Stimulated activated CD8-positive, alpha-beta memory T cell treated with anti-CD3 and anti-CD28 coated beads, Interleukin-12 subunit alpha, Interleukin-12 subunit beta, amount 100 ng/mL, for 1 hour (primary cell): Measurements from ENCODE around the gene ZP2.
"Not testable (repeated sequence)": the region's sequence is repeated elsewhere in the genome, so short reads cannot be mapped to it uniquely, and the experiment has no call there.

Source experiments
- DNase-seq: peaks from one replicate; pipeline ENCODE4 v3.0.0-alpha.2; 2020; ENCODE audit warnings: low read depth

The ZP2 gene

DNA sequence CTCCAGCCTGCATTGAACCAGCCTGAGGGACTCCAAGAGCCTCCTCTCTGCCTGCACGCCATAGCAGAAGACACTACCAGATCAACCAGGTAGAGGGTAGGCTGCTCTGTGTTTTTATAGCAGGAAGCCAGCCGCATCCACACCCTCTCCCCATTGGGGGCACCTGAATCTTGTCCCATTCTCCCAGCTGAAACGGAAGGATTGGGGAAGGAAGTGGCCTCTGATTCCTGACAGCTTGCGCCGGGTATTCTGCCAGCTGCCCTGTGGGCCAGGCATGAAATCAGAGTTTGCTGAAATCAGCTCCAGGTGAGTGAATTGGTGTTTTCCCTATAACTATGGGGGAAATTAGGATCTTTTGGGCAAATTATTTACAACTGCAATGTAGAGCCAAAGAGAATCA is at the start of gene ZP2:
ZP2 (minus strand) TSS at position 89 of the 400 bp plus-strand sequence; CDS start at position 62, 27 bp downstream.
- no peak for DNase-seq

DNA sequence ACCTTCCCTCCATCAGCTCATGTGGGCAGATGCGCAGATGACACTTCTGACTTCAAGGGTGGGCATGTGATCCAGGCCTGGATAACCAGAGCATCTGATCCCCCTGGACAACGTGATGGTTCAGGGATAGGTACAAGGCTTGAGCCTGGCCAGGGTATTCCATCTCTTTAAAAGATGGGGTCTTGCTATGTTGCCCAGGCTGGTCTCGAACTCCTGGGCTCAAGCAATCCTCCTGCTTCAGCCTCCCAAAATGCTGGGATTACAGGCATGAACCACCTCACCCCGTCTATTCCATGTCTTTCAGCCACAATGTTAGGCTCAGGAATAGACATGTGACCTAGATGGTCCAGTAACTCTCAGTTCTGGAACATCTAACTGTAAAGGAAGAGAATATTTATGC is 45.9 kb upstream of the ZP2 start:
- DNase-seq: no peak

GRCh38 chr16:21256636-21257035 is 45.3 kb upstream of the ZP2 start:
- no peak for DNase-seq

- DNase-seq: no peak
These were observed 42.1 kb upstream of the ZP2 start for GRCh38 chr16:21253470-21253869.

- DNase-seq: no peak
These were observed 38.9 kb upstream of the ZP2 start for GRCh38 chr16:21250072-21250923.

GRCh38 chr16:21248179-21248578 is 36.8 kb upstream of the ZP2 start:
- not testable (repeated sequence) for DNase-seq

DNA sequence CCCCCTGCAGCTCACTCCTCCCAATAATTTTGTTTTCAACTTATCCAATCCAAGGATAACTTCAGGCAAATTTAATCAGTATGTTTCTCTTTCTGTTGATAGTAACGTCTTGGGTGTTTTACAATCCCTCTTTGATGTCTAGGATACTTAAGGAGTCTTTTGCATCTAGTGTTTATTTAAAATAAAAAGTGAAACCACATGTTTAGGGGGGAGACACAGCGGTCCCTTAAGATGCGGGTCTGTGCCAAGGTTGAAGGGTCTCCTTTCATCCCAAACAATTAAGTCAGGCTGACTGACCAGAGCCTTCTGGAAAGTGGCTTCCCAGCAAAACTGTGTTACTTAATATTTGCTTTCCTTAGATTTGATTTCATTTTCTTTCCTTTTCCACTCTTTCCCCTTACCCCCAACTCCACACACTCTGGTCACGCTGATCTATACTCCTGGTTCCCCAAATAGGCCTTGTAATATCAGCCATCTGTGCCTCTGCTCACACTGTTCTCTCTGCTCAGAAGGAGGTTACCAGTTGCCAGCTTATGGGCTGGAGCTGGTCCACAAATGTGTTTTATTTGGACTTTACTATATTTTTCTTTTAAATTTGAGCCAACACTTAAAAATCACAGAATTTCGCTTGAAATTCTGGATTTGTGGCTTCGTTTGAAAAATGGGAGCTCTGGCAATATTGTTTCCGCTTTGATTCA is 33.3 kb upstream of the ZP2 start:
- no peak for DNase-seq

DNA sequence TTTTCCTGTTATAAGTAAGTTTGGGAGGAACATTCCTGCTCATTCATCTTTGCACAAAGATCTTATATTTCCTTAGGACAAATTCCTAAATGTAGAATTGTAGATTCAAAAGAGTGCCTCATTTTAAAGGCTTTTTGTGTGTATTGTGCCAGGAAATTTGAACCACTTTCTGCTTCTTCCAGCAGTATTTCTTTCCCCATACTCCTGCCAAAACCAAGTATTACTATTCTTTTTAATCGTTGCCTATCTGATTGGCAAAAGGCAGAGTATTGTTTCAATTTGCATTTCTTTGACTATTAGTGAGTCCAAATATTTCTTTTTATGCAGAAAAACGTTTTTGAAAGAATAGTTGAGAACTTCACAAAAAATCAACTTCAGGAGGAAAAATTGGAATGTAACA is 31.4 kb upstream of the ZP2 start:
- DNase-seq: no peak

GRCh38 chr16:21239646-21240045 is 28.3 kb upstream of the ZP2 start:
- DNase-seq: no peak

DNA sequence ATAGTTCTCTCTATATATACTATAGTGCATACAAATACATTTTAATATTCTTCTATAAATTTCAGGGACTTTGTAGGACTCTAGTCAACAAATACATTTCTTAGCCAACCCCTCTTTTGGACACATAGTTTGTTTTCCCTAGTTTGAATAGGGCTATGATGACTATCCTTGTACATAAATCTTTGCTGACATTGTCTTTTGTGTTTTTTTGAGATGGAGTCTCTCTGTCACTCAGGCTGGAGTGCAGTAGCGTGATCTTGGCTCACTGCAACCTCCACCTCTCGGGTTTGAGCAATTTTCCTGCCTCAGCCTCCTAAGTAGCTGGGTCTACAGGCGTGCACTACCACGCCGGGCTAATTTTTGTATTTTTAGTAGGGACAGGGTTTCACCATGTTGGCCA is 25.5 kb upstream of the ZP2 start:
- no peak for DNase-seq

DNA sequence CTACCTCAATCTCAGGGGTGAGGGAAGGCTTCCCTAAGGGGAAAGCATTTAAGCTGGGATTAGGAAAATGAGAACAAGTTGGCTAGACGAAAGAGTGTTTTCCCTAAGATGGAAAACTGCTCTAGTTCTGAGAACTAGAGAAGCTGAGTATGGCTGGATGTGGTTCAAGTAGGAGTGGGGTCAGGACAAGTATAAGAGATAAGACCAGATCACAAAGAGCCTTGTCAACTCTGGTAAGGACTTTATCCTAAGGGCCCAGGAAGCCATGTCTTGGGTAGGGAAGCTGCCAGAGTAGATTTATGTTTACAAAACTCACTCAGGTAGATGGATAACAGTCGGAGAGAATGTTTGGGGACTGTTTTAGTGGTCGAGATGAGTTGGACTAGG is 23.8 kb upstream of the ZP2 start:
- no peak for DNase-seq

GRCh38 chr16:21233521-21234150 is 22.3 kb upstream of the ZP2 start, which contains the start of gene ANKS4B:
ANKS4B (plus strand) TSS chr16:21233699; CDS start chr16:21233738, 39 bp downstream.
- no peak for DNase-seq

GRCh38 chr16:21233045-21233520 is 21.7 kb upstream of the ZP2 start:
- no peak for DNase-seq

DNA sequence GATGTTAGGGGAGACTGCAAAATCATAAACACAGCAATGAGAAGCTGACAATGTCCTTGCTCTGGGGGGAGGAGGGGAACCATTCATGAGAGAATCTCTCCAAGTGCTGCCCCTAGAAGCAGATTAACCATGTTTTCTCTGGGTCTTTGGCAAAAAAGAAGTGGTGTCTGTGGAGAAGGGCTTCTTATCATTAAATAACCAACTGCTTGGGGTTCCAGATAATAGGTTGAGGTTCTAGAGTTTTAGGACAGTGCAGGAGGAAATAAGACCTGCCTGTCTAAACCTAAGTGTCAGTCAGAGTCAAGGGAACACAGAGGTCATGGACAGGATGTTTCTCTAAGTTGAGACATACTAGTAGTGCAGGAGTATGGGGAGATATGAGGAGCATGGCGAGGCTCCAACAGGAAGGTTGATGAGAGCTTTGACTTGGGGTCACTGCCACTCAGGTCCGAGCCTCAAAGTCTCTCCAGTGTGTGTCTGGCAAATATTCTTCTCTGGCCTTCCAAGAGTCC is 17.0 kb upstream of the ZP2 start:
- no peak for DNase-seq

- DNase-seq: no peak
These were observed 16.5 kb upstream of the ZP2 start for GRCh38 chr16:21227866-21228265.

DNA sequence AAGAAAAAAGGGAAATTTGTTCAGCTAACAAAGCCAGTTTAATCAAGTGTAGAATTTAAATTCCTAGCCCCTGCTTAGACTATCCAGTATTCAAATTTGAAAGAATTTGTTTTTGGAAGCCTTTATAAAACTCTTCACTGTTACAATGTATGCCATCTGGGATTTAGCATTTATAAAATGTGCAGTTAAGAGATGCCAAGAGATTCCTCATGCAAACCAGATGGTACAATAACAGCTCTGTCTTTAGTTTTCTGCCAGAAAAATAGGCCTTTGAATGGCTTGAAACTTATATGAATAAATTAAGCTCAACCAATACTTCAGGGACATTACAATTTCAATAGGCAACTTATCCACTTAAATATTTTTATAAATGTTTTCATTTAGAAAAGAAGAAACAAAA is 15.4 kb upstream of the ZP2 start:
- no peak for DNase-seq

GRCh38 chr16:21224800-21225199 is 13.4 kb upstream of the ZP2 start:
- DNase-seq: no peak

DNA sequence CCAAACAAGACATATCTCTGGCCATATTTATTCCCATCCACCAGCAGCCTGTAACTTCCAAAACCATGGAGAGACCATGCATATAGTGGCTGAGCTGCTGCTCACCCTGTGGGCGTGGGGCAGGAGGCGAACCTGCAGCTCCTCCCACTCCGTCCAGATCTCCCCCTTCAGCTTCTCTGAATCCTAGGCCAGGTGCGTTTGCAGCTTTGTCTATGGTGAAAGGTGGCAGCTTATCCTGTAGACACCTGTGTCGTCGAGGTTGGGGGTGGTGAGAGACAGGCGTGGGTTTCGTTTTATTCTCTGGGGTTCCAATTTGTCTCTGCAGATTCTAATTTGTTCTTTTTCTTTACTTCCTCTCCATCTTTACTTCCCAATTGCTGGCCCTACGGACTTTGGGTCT is 12.4 kb upstream of the ZP2 start:
- no peak for DNase-seq

DNA sequence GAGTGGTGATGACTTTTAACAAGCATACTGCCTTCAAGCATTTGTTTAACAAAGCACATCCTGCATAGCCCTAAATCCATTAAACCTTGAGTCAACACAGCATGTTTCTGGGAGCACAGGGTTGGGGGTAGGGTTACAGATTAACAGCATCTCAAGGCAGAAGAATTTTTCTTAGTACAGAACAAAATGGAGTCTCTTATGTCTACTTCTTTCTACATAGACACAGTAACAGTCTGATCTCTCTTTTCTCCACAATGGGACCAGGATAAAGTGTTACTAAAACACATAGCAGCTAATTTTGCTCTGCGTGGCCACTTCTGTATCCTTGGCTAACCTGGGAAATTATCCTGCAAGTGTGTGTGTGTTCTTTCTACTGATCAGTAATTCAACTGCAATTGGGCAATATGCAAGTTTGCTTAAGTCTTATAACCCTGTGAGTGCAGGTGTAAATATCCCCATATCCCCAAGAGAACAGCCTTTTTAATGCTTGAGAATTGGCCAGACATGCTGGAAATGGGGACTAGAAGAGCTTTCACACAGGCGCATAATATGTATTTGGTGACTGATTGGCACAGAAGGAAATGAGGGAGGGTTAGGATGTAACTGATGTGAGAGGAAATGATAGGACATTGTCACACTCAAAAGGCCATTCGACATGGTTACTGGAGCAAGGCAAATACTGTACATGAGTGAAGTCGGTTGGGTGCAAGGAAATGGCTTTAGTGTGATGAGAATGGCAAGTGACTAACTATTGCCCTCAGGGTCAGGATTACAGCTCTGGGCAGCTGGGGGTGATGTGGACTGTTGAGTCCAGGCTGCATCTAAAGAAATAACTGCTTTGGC is 11.3 kb upstream of the ZP2 start:
- no peak for DNase-seq

GRCh38 chr16:21219551-21219950 is 8.2 kb upstream of the ZP2 start:
- no peak for DNase-seq

- no peak for DNase-seq
These were observed 6.8 kb upstream of the ZP2 start for GRCh38 chr16:21218153-21218552.

GRCh38 chr16:21217121-21217520 is 5.7 kb upstream of the ZP2 start:
- no peak for DNase-seq
